GM12878 (cell line): ENCODE results near the gene UTP20. TPM values are rescaled to one million over a fixed set of nuclear protein-coding genes. Genes with fewer than 3 reads are reported as not detected.

ENCODE experiments used
- ATAC-seq: fragments of 200-7000 bp; cut with Tn5 transposase; 3 replicates; pipeline ENCODE4 v1.9.1; 2020; ENCODE audit warnings: mild to moderate bottlenecking, moderate library complexity
- BruUV-seq: library from RNA; stranded (reverse); fragments of 400-500 nt; replicated peaks from 2 replicates; lab custom pipeline; 2021; lab: Mats Ljungman, UMichigan
- CTCF ChIA-PET: fragments of 300-600 bp; sonication (Branson Sonifier 250); formaldehyde crosslinking; extraction: SDS; loops from one replicate; lab custom pipeline; 2021; ENCODE audit warnings: inconsistent platforms; lab: Yijun Ruan, JAX
- POLR2A ChIA-PET: fragments of 350-600 bp; formaldehyde crosslinking; extraction: SDS; loops from one replicate; lab custom pipeline; 2021; ENCODE audit warnings: inconsistent platforms; lab: Charles Lee
- RAD21 ChIA-PET: fragments of 300-600 bp; sonication (Branson Sonifier 250); formaldehyde crosslinking; loops from one replicate; lab custom pipeline; 2023; ENCODE audit warnings: antibody characterized with exemption; ENCODE audit not compliant: unreplicated experiment; lab: Charles Lee
- SMC1A ChIA-PET: fragments of 300-600 bp; sonication (Branson Sonifier 250); formaldehyde crosslinking; loops from one replicate; lab custom pipeline; 2023; ENCODE audit not compliant: unreplicated experiment, uncharacterized antibody; lab: Charles Lee
- DNase-seq: peaks from one replicate; pipeline ENCODE4 v3.0.0-alpha.2; 2011; ENCODE audit warnings: low read depth, low spot score
- FAIRE-seq: peaks from 3 replicates; lab custom pipeline; 2011; peaks lifted over from hg19 to GRCh38; lab: Jason Lieb, UNC
- H2AFZ ChIP-seq: 2 replicates; pipeline ENCODE4 v1.6.0; 2011; ENCODE audit warnings: low read depth, low read length, control low read depth; ENCODE audit not compliant: control insufficient read depth
- H3K27ac ChIP-seq: 2 replicates; pipeline ENCODE4 v1.5.1; 2011; ENCODE audit warnings: control low read depth; ENCODE audit not compliant: control insufficient read depth, insufficient read depth
- H3K27me3 ChIP-seq, 2 experiments: replicated peaks in 1 of 2; 2 replicates each; pipeline versions ENCODE4 v1.6.0 to v1.6.1; 2011; ENCODE audit warnings: low read length in 1 of 2; ENCODE audit not compliant: control insufficient read depth in 2 of 2, insufficient read depth in 2 of 2
- H3K36me3 ChIP-seq, 2 experiments: 2 replicates each; pipeline ENCODE4 v1.5.1; 2011; ENCODE audit warnings: low read length in 1 of 2; ENCODE audit not compliant: control insufficient read depth in 2 of 2, insufficient read depth in 2 of 2
- H3K4me1 ChIP-seq: 2 replicates; pipeline ENCODE4 v1.6.1; 2011; ENCODE audit warnings: mild to moderate bottlenecking, low read length, moderate library complexity, mixed read lengths; ENCODE audit not compliant: control insufficient read depth, insufficient read depth
- H3K4me2 ChIP-seq: 2 replicates; pipeline ENCODE4 v1.6.0; 2011; ENCODE audit warnings: control low read depth; ENCODE audit not compliant: control insufficient read depth, insufficient read depth
- H3K4me3 ChIP-seq: fragments of 200-600 bp; sonication (generic); 2 replicates; pipeline ENCODE4 v1.5.1; 2016
- H3K79me2 ChIP-seq: 2 replicates; pipeline ENCODE4 v1.6.0; 2011; ENCODE audit warnings: low read length; ENCODE audit not compliant: control insufficient read depth, insufficient read depth
- H3K9ac ChIP-seq: 2 replicates; pipeline ENCODE4 v1.8.0; 2011; ENCODE audit warnings: low read length, control low read depth, mixed read lengths; ENCODE audit not compliant: control insufficient read depth, insufficient read depth
- H3K9me3 ChIP-seq: replicated peaks from 3 replicates; pipeline ENCODE4 v1.5.1; 2011; ENCODE audit warnings: mild to moderate bottlenecking, low read length; ENCODE audit not compliant: control insufficient read depth, insufficient read depth
- H4K20me1 ChIP-seq: 2 replicates; pipeline ENCODE4 v1.6.0; 2011; ENCODE audit not compliant: control insufficient read depth, insufficient read depth
- BCL11A ChIP-seq: IDR thresholded peaks from 2 replicates; pipeline ENCODE4 v1.6.1; 2011; ENCODE audit warnings: low read depth, low read length
- EED ChIP-seq: sonication (generic); IDR thresholded peaks from 2 replicates; pipeline ENCODE4 v1.6.1; 2016; ENCODE audit warnings: antibody characterized with exemption, low read depth
- MTA2 ChIP-seq: fragments of 450-650 bp; IDR thresholded peaks from 2 replicates; pipeline ENCODE4 v1.6.1; 2016; ENCODE audit warnings: low read depth, mild to moderate bottlenecking, moderate library complexity
- NR2F1 ChIP-seq: fragments of 450-650 bp; conservative IDR thresholded peaks from 2 replicates; pipeline ENCODE4 v1.6.1; 2017; ENCODE audit warnings: mild to moderate bottlenecking
- SMARCA5 ChIP-seq: fragments of 450-650 bp; IDR thresholded peaks from 2 replicates; pipeline ENCODE4 v1.6.1; 2017; ENCODE audit warnings: mild to moderate bottlenecking
- TCF12 ChIP-seq: IDR thresholded peaks from 2 replicates; pipeline ENCODE4 v1.6.1; 2011; ENCODE audit warnings: low read depth, mild to moderate bottlenecking, low read length
- WGBS: methylation state at CpG from one replicate; pipeline ENCODE4 v1.1.6; 2016; ENCODE audit warnings: low lambda C conversion rate; ENCODE audit not compliant: insufficient replicate concordance, insufficient coverage; ENCODE audit errors: missing lambda C conversion rate; 5-methylcytosine and 5-hydroxymethylcytosine counted together
- in situ Hi-C: fragments of 300-500 bp; cut with MboI; formaldehyde crosslinking; loops from 9 replicates; pipeline ENCODE4 v1.14.3; 2018; ENCODE audit warnings: mixed read lengths
- intact Hi-C: fragments of 100-400 bp; cut with micrococcal nuclease; formaldehyde crosslinking; loops from one replicate; pipeline ENCODE4 v1.14.2; 2022; ENCODE audit not compliant: unreplicated experiment
- polyA plus RNA-seq, 11 experiments: library from polyadenylated mRNA; depleted of rRNA in 4 of 11; unstranded in 6 of 11; stranded (reverse) in 5 of 11; fragments of >200 nt; fragmentation: Nextera tagmentation in 4 of 11; fragmentation: Illumina TruSeq in 1 of 11; extraction: Ambion mirVana in 4 of 11; extraction: Trizol in 1 of 11; gene quantifications; 1 replicate in 1 of 11; 2 replicates in 10 of 11; pipeline versions ENCODE4 v1.2.1 to v1.2.3, GENCODE V29; 2011 to 2016; ENCODE audit warnings: inconsistent platforms in 2 of 11, missing spikeins in 2 of 11, low read depth in 1 of 11
- total RNA-seq, 4 experiments: library from RNA; depleted of rRNA in 3 of 4; stranded (reverse); fragments of >200 nt in 3 of 4; fragmentation: Illumina TruSeq in 1 of 4; extraction: Trizol in 1 of 4; gene quantifications; 2 replicates each; pipeline versions ENCODE4 v1.2.1 to v1.2.3, GENCODE V29; 2013 to 2021
- TF ChIP-seq, protein P1 (sequence below): IDR thresholded peaks from 2 replicates; pipeline ENCODE4 v1.6.1; 2011; ENCODE audit warnings: low read depth, low read length, improper control_type of control experiment, borderline replicate concordance
- TF ChIP-seq, protein P2 (sequence below): fragments of 150-350 bp; IDR thresholded peaks from 2 replicates; pipeline ENCODE4 v1.6.1; 2016; ENCODE audit warnings: low read depth, low read length
- TF ChIP-seq, protein P3 (sequence below): fragments of 450-650 bp; IDR thresholded peaks from 2 replicates; pipeline ENCODE4 v1.6.1; 2016; ENCODE audit warnings: mild to moderate bottlenecking, moderate library complexity, borderline replicate concordance
- TF ChIP-seq, protein P4 (sequence below): IDR thresholded peaks from 2 replicates; pipeline ENCODE4 v1.6.1; 2012; ENCODE audit warnings: low read depth, low read length, improper control_type of control experiment
- TF ChIP-seq, protein P5 (sequence below): fragments of 450-650 bp; IDR thresholded peaks from 2 replicates; pipeline ENCODE4 v1.6.1; 2017; ENCODE audit warnings: mild to moderate bottlenecking, moderate library complexity

UTP20 gene
- total and polyA plus RNA-seq, 10 of the 15 experiments (the other 5 are each of a cell fraction or from before 2014, with no cell fraction given), result 3.6 to 25.6 (median 16.7) TPM

DNA sequence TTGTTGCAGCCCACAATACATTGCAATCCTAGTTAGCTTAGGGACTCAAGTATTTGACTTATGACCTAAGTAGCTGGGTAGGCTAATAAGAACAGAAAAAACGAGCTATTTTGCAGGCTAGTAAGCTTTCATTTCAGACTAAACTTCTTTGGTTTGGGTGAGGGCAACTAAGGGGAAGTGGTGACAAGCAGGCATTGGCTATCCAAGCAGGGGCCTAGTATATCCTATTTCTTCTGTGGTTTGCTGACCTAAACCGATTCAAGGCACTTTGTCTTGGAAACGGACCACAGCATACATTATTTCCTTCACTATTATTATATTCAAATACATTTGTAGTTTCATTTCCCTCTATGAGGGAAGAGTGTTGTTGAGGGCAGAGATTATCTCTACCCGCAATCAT, 48.3 kb upstream of the UTP20 start:
- FAIRE-seq (no peak), DNase-seq (no peak), ATAC-seq (no peak)
- intact Hi-C loops, result no loop called here
- Histone ChIP-seq H3K4me2 (no peak overlapping the region), H4K20me1 (no peaks in the 10 kb centered on the region), H3K27me3 (no peaks in the 10 kb centered on the region), H3K4me1 (no peaks in the 10 kb centered on the region), H3K36me3 (no peaks in the 10 kb centered on the region), H2AFZ (no peak overlapping the region), H3K9ac (no peak overlapping the region), H3K27ac (no peak overlapping the region), H3K4me3 (no peak overlapping the region), H3K79me2 (no peaks in the 10 kb centered on the region), H3K9me3 (no peaks in the 10 kb centered on the region)
- RAD21 ChIA-PET, result no interaction called here
- CTCF ChIA-PET, result no interaction called here
- in situ Hi-C loops, result no loop called here
- BruUV-seq, result no TSS peak
- POLR2A ChIA-PET, result no interaction called here
- WGBS, result 17% methylated on average over 4 of the region's 4 CpGs
- SMC1A ChIA-PET, result no interaction called here
- TF ChIP-seq, protein P1, sequence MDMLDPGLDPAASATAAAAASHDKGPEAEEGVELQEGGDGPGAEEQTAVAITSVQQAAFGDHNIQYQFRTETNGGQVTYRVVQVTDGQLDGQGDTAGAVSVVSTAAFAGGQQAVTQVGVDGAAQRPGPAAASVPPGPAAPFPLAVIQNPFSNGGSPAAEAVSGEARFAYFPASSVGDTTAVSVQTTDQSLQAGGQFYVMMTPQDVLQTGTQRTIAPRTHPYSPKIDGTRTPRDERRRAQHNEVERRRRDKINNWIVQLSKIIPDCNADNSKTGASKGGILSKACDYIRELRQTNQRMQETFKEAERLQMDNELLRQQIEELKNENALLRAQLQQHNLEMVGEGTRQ, result no peak
- TF ChIP-seq, protein P2, sequence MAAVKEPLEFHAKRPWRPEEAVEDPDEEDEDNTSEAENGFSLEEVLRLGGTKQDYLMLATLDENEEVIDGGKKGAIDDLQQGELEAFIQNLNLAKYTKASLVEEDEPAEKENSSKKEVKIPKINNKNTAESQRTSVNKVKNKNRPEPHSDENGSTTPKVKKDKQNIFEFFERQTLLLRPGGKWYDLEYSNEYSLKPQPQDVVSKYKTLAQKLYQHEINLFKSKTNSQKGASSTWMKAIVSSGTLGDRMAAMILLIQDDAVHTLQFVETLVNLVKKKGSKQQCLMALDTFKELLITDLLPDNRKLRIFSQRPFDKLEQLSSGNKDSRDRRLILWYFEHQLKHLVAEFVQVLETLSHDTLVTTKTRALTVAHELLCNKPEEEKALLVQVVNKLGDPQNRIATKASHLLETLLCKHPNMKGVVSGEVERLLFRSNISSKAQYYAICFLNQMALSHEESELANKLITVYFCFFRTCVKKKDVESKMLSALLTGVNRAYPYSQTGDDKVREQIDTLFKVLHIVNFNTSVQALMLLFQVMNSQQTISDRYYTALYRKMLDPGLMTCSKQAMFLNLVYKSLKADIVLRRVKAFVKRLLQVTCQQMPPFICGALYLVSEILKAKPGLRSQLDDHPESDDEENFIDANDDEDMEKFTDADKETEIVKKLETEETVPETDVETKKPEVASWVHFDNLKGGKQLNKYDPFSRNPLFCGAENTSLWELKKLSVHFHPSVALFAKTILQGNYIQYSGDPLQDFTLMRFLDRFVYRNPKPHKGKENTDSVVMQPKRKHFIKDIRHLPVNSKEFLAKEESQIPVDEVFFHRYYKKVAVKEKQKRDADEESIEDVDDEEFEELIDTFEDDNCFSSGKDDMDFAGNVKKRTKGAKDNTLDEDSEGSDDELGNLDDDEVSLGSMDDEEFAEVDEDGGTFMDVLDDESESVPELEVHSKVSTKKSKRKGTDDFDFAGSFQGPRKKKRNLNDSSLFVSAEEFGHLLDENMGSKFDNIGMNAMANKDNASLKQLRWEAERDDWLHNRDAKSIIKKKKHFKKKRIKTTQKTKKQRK, result no peak
- TF ChIP-seq, protein P3, sequence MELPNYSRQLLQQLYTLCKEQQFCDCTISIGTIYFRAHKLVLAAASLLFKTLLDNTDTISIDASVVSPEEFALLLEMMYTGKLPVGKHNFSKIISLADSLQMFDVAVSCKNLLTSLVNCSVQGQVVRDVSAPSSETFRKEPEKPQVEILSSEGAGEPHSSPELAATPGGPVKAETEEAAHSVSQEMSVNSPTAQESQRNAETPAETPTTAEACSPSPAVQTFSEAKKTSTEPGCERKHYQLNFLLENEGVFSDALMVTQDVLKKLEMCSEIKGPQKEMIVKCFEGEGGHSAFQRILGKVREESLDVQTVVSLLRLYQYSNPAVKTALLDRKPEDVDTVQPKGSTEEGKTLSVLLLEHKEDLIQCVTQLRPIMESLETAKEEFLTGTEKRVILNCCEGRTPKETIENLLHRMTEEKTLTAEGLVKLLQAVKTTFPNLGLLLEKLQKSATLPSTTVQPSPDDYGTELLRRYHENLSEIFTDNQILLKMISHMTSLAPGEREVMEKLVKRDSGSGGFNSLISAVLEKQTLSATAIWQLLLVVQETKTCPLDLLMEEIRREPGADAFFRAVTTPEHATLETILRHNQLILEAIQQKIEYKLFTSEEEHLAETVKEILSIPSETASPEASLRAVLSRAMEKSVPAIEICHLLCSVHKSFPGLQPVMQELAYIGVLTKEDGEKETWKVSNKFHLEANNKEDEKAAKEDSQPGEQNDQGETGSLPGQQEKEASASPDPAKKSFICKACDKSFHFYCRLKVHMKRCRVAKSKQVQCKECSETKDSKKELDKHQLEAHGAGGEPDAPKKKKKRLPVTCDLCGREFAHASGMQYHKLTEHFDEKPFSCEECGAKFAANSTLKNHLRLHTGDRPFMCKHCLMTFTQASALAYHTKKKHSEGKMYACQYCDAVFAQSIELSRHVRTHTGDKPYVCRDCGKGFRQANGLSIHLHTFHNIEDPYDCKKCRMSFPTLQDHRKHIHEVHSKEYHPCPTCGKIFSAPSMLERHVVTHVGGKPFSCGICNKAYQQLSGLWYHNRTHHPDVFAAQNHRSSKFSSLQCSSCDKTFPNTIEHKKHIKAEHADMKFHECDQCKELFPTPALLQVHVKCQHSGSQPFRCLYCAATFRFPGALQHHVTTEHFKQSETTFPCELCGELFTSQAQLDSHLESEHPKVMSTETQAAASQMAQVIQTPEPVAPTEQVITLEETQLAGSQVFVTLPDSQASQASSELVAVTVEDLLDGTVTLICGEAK, result no peak
- TF ChIP-seq NR2F1, result no peak
- TF ChIP-seq MTA2, result no peak
- TF ChIP-seq BCL11A, result no peak
- no peak for TF ChIP-seq TCF12
- TF ChIP-seq, protein P4, sequence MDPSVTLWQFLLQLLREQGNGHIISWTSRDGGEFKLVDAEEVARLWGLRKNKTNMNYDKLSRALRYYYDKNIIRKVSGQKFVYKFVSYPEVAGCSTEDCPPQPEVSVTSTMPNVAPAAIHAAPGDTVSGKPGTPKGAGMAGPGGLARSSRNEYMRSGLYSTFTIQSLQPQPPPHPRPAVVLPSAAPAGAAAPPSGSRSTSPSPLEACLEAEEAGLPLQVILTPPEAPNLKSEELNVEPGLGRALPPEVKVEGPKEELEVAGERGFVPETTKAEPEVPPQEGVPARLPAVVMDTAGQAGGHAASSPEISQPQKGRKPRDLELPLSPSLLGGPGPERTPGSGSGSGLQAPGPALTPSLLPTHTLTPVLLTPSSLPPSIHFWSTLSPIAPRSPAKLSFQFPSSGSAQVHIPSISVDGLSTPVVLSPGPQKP, result no peak
- no peak for TF ChIP-seq EED
- TF ChIP-seq, protein P5, sequence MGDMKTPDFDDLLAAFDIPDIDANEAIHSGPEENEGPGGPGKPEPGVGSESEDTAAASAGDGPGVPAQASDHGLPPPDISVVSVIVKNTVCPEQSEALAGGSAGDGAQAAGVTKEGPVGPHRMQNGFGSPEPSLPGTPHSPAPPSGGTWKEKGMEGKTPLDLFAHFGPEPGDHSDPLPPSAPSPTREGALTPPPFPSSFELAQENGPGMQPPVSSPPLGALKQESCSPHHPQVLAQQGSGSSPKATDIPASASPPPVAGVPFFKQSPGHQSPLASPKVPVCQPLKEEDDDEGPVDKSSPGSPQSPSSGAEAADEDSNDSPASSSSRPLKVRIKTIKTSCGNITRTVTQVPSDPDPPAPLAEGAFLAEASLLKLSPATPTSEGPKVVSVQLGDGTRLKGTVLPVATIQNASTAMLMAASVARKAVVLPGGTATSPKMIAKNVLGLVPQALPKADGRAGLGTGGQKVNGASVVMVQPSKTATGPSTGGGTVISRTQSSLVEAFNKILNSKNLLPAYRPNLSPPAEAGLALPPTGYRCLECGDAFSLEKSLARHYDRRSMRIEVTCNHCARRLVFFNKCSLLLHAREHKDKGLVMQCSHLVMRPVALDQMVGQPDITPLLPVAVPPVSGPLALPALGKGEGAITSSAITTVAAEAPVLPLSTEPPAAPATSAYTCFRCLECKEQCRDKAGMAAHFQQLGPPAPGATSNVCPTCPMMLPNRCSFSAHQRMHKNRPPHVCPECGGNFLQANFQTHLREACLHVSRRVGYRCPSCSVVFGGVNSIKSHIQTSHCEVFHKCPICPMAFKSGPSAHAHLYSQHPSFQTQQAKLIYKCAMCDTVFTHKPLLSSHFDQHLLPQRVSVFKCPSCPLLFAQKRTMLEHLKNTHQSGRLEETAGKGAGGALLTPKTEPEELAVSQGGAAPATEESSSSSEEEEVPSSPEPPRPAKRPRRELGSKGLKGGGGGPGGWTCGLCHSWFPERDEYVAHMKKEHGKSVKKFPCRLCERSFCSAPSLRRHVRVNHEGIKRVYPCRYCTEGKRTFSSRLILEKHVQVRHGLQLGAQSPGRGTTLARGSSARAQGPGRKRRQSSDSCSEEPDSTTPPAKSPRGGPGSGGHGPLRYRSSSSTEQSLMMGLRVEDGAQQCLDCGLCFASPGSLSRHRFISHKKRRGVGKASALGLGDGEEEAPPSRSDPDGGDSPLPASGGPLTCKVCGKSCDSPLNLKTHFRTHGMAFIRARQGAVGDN, result no peak
- no peak for TF ChIP-seq SMARCA5
